ENCODE results near the gene TTC32.

The TTC32 gene

GRCh38 chr2:19879120-19879519 lies 22.7 kb downstream of the TTC32 start:
- no peaks in the 10 kb centered on the region for H4K20me1 ChIP-seq (ENCODE audit: insufficient read depth, low read length)
- TF ChIP-seq EZH2 (IDR thresholded peaks at IDR 0.05; ENCODE audit: borderline replicate concordance, low read length) = no peak
- TF ChIP-seq, protein P1, sequence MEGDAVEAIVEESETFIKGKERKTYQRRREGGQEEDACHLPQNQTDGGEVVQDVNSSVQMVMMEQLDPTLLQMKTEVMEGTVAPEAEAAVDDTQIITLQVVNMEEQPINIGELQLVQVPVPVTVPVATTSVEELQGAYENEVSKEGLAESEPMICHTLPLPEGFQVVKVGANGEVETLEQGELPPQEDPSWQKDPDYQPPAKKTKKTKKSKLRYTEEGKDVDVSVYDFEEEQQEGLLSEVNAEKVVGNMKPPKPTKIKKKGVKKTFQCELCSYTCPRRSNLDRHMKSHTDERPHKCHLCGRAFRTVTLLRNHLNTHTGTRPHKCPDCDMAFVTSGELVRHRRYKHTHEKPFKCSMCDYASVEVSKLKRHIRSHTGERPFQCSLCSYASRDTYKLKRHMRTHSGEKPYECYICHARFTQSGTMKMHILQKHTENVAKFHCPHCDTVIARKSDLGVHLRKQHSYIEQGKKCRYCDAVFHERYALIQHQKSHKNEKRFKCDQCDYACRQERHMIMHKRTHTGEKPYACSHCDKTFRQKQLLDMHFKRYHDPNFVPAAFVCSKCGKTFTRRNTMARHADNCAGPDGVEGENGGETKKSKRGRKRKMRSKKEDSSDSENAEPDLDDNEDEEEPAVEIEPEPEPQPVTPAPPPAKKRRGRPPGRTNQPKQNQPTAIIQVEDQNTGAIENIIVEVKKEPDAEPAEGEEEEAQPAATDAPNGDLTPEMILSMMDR (IDR thresholded peaks at IDR 0.05; ENCODE audit: low read length) = no peak

DNA sequence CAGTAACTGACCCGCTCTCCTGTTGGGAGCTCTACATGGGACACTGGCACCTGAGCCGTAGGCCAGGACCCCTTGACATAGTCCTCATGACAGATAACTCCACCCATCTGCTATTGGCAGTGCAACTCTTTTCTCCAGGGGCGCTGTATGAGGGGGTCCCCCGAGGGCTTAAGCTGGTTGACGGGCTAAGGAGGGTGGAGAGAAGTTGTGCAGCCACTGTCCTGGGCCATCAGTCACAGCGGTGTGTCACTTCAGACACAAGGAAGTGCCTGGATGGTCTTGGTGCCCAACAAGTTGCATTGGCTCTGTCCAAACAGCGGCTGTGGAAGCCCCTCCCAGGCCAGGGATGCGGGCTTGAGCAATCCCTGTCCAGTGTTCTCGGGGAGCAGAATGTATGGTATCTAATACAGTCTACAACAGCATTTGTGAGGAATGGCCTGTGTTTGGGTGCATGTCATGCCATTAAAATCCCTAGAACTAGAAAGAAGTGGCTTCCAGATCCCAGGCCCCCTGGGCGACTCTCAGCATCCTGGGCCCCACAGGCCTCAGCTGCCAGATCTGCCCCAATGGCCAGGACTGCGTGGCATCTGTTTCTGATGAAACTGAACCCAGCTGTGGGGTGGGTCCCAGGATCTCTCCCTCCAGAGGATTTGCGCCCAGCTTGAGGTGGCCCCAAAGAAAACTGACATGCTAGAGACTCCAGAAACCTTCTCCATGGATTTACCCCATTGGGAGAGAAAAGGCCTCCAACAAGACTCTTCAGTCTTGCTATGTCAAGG lies 23.3 kb downstream of the TTC32 start:
- H3K36me3 ChIP-seq (ENCODE audit: insufficient read depth, low read length) = no peaks in the 10 kb centered on the region
- no peaks in the 10 kb centered on the region for H3F3A ChIP-seq (ENCODE audit: insufficient read depth, low read length)
- no peaks in the 10 kb centered on the region for H3K9me2 ChIP-seq (ENCODE audit: low read depth, low read length)
- H3K9me3 ChIP-seq (ENCODE audit: low read length) = no peaks in the 10 kb centered on the region
- TF ChIP-seq, protein P1 (IDR thresholded peaks at IDR 0.05; ENCODE audit: low read length) = no peak
- TF ChIP-seq EZH2 (IDR thresholded peaks at IDR 0.05; ENCODE audit: borderline replicate concordance, low read length) = no peak
- H4K20me1 ChIP-seq (ENCODE audit: insufficient read depth, low read length) = no peaks in the 10 kb centered on the region
- no peaks in the 10 kb centered on the region for H3K27me3 ChIP-seq (ENCODE audit: insufficient read depth, low read length)
- H3K27ac ChIP-seq (ENCODE audit: low read depth, low read length, poor library complexity, severe bottlenecking) = no peak overlapping the region
- no peak overlapping the region for H3K4me2 ChIP-seq (ENCODE audit: low read length)
- no peaks in the 10 kb centered on the region for H3K79me2 ChIP-seq (ENCODE audit: insufficient read depth, low read length)
- no peak overlapping the region for H3K4me3 ChIP-seq (ENCODE audit: low read depth, low read length, poor library complexity, severe bottlenecking)
- H3K4me1 ChIP-seq (ENCODE audit: insufficient read depth, low read length, severe bottlenecking) = no peaks in the 10 kb centered on the region
- no peak overlapping the region for H2AFZ ChIP-seq (ENCODE audit: low read length)
- no peak overlapping the region for H3K9ac ChIP-seq (ENCODE audit: low read length)

More at GRCh38 chr2:19879120-19879519, 22.7 kb downstream of the TTC32 start:
- Histone ChIP-seq H3F3A (ENCODE audit: insufficient read depth, low read length) (no peaks in the 10 kb centered on the region), H3K79me2 (ENCODE audit: insufficient read depth, low read length) (no peaks in the 10 kb centered on the region), H3K9ac (ENCODE audit: low read length) (no peak overlapping the region), H3K4me3 (ENCODE audit: low read depth, low read length, poor library complexity, severe bottlenecking) (no peak overlapping the region), H3K9me2 (ENCODE audit: low read depth, low read length) (no peaks in the 10 kb centered on the region), H3K9me3 (ENCODE audit: low read length) (no peaks in the 10 kb centered on the region), H3K27me3 (ENCODE audit: insufficient read depth, low read length) (no peaks in the 10 kb centered on the region), H3K4me1 (ENCODE audit: insufficient read depth, low read length, severe bottlenecking) (no peaks in the 10 kb centered on the region), H3K36me3 (ENCODE audit: insufficient read depth, low read length) (no peaks in the 10 kb centered on the region), H3K4me2 (ENCODE audit: low read length) (no peak overlapping the region), H2AFZ (ENCODE audit: low read length) (no peak overlapping the region), H3K27ac (ENCODE audit: low read depth, low read length, poor library complexity, severe bottlenecking) (no peak overlapping the region)

GRCh38 chr2:19876751-19877150 lies 25.0 kb downstream of the TTC32 start:
- Histone ChIP-seq H3K27me3 (ENCODE audit: insufficient read depth, low read length) (no peaks in the 10 kb centered on the region), H3K9me3 (ENCODE audit: low read length) (no peaks in the 10 kb centered on the region), H3F3A (ENCODE audit: insufficient read depth, low read length) (no peaks in the 10 kb centered on the region), H4K20me1 (ENCODE audit: insufficient read depth, low read length) (no peaks in the 10 kb centered on the region), H3K27ac (ENCODE audit: low read depth, low read length, poor library complexity, severe bottlenecking) (no peak overlapping the region), H3K36me3 (ENCODE audit: insufficient read depth, low read length) (no peaks in the 10 kb centered on the region), H3K4me3 (ENCODE audit: low read depth, low read length, poor library complexity, severe bottlenecking) (no peak overlapping the region), H3K4me2 (ENCODE audit: low read length) (no peak overlapping the region), H3K4me1 (ENCODE audit: insufficient read depth, low read length, severe bottlenecking) (no peaks in the 10 kb centered on the region), H3K9ac (ENCODE audit: low read length) (no peak overlapping the region), H3K9me2 (ENCODE audit: low read depth, low read length) (no peaks in the 10 kb centered on the region), H3K79me2 (ENCODE audit: insufficient read depth, low read length) (no peaks in the 10 kb centered on the region), H2AFZ (ENCODE audit: low read length) (no peak overlapping the region)
- TF ChIP-seq, protein P1 (IDR thresholded peaks at IDR 0.05; ENCODE audit: low read length) = no peak
- no peak for TF ChIP-seq EZH2 (IDR thresholded peaks at IDR 0.05; ENCODE audit: borderline replicate concordance, low read length)

Data from OCI-LY1 (cell line).